Esophagus squamous epithelium (tissue), 4 donors: Measurements from ENCODE around the gene PRTG.

Experiments used
- POLR2A ChIP-seq, 4 donors: fragments of 450-650 bp; IDR thresholded peaks; one replicate each; pipeline ENCODE4 v1.6.1; 2017; ENCODE audit warnings: antibody characterized with exemption in 4 of 4, mild to moderate bottlenecking in 4 of 4, moderate library complexity in 3 of 4
- TF ChIP-seq, protein P1 (sequence below), 6 experiments: fragments of 450-650 bp in 4 of 6; fragments of 200-600 bp in 2 of 6; sonication (generic) in 2 of 6; IDR thresholded peaks; one replicate each; pipeline ENCODE4 v1.5.1; 2016 to 2019; ENCODE audit warnings: antibody characterized with exemption in 6 of 6, mild to moderate bottlenecking in 4 of 6, moderate library complexity in 4 of 6

DNA sequence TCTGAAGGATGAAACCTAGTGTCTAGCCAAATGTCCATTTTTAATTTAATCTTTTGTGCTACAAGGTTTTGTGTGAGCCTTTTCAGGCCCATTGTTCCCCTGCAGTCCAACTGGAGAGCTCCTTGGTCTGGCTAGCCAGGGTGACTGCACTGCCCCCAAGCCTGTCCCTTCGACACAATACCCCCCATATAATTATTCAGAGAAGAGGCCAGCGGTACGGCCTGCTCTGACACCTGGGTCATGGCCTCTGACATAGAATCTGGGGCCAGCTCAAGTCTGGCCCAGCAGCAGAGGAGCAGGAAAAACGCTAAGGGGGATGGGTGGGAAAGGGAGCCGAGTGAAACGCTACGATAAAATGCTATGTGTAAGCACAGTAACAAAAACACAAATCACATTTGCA, 90.6 kb downstream of the PRTG start:
- TF ChIP-seq, protein P1, sequence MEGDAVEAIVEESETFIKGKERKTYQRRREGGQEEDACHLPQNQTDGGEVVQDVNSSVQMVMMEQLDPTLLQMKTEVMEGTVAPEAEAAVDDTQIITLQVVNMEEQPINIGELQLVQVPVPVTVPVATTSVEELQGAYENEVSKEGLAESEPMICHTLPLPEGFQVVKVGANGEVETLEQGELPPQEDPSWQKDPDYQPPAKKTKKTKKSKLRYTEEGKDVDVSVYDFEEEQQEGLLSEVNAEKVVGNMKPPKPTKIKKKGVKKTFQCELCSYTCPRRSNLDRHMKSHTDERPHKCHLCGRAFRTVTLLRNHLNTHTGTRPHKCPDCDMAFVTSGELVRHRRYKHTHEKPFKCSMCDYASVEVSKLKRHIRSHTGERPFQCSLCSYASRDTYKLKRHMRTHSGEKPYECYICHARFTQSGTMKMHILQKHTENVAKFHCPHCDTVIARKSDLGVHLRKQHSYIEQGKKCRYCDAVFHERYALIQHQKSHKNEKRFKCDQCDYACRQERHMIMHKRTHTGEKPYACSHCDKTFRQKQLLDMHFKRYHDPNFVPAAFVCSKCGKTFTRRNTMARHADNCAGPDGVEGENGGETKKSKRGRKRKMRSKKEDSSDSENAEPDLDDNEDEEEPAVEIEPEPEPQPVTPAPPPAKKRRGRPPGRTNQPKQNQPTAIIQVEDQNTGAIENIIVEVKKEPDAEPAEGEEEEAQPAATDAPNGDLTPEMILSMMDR (IDR thresholded peaks at IDR 0.05) = no peak
- TF ChIP-seq POLR2A (IDR thresholded peaks at IDR 0.05) = no peak
